HEK293 (cell line): ENCODE measurements around the gene KCNAB2.

Source experiments
- CTCF ChIA-PET: fragments of 350-600 bp; formaldehyde crosslinking; extraction: SDS; loops from one replicate; lab custom pipeline; 2021; ENCODE audit warnings: antibody characterized with exemption; lab: Yijun Ruan, JAX
- POLR2A ChIA-PET: fragments of 300-600 bp; formaldehyde crosslinking; extraction: SDS; loops from one replicate; lab custom pipeline; 2020; ENCODE audit warnings: antibody characterized with exemption, inconsistent platforms; lab: Yijun Ruan, JAX
- H3K27ac ChIP-seq: fragments of 200-500 bp; sonication (Bioruptor generic); 2 replicates; pipeline ENCODE4 v1.5.1; 2014; ENCODE audit warnings: low read depth, low read length, control low read depth, inconsistent platforms; ENCODE audit errors: extremely low read depth
- H3K36me3 ChIP-seq, 2 experiments: fragments of 200-500 bp in 1 of 2; sonication (Bioruptor generic) in 1 of 2; 1 replicate in 1 of 2; 2 replicates in 1 of 2; pipeline ENCODE4 v1.5.1; 2014 to 2017; ENCODE audit warnings: inconsistent platforms in 2 of 2, low read length in 2 of 2; ENCODE audit not compliant: control insufficient read depth in 2 of 2, insufficient read depth in 1 of 2
- H3K4me1 ChIP-seq: fragments of 200-500 bp; sonication (Bioruptor generic); 2 replicates; pipeline ENCODE4 v1.5.1; 2014; ENCODE audit warnings: mild to moderate bottlenecking, low read length, inconsistent platforms; ENCODE audit not compliant: control insufficient read depth, insufficient read depth
- H3K4me3 ChIP-seq: 2 replicates; pipeline ENCODE4 v1.5.1; 2011; ENCODE audit warnings: low read depth, mild to moderate bottlenecking, control low read depth, low read length, moderate library complexity
- H3K9me3 ChIP-seq: fragments of 200-500 bp; sonication (Bioruptor generic); 2 replicates; pipeline ENCODE4 v1.5.1; 2014; ENCODE audit warnings: low read depth, low read length, inconsistent platforms; ENCODE audit not compliant: control insufficient read depth, insufficient read depth
- KLF7 ChIP-seq: fragments of 450-650 bp; formaldehyde crosslinking; IDR thresholded peaks from 2 replicates; pipeline ENCODE4 v1.5.1; 2016; ENCODE audit warnings: missing biosample characterization, missing genetic modification characterization, borderline replicate concordance
- MEIS1 ChIP-seq: sonication (generic); formaldehyde crosslinking; IDR thresholded peaks from 2 replicates; pipeline ENCODE4 v1.8.1; 2022; ENCODE audit warnings: missing genetic modification reagents, mild to moderate bottlenecking, borderline replicate concordance
- PBX3 ChIP-seq: sonication (generic); formaldehyde crosslinking; IDR thresholded peaks from 2 replicates; pipeline ENCODE4 v1.8.1; 2022; ENCODE audit warnings: mild to moderate bottlenecking, moderate library complexity, missing genetic modification reagents
- PRDM1 ChIP-seq: fragments of 450-650 bp; formaldehyde crosslinking; IDR thresholded peaks from 2 replicates; pipeline ENCODE4; 2016; ENCODE audit warnings: missing biosample characterization, missing genetic modification characterization
- RBAK ChIP-seq: fragments of 450-650 bp; formaldehyde crosslinking; IDR thresholded peaks from 2 replicates; pipeline ENCODE4 v1.5.1; 2016; ENCODE audit warnings: missing biosample characterization, missing genetic modification characterization
- YY1 ChIP-seq: fragments of 450-650 bp; formaldehyde crosslinking; IDR thresholded peaks from 2 replicates; pipeline ENCODE4 v1.5.1; 2018; ENCODE audit warnings: missing biosample characterization, missing genetic modification characterization
- ZBTB10 ChIP-seq: fragments of 450-650 bp; formaldehyde crosslinking; IDR thresholded peaks from 2 replicates; pipeline ENCODE4 v1.5.1; 2016; ENCODE audit warnings: missing biosample characterization, missing genetic modification characterization
- ZBTB17 ChIP-seq: fragments of 450-650 bp; formaldehyde crosslinking; IDR thresholded peaks from 2 replicates; pipeline ENCODE4 v1.5.1; 2016; ENCODE audit warnings: missing biosample characterization, missing genetic modification characterization
- ZBTB49 ChIP-seq: fragments of 450-650 bp; formaldehyde crosslinking; IDR thresholded peaks from 2 replicates; pipeline ENCODE4 v1.5.1; 2016; ENCODE audit warnings: missing biosample characterization, missing genetic modification characterization, low read depth
- ZNF140 ChIP-seq: fragments of 450-650 bp; formaldehyde crosslinking; IDR thresholded peaks from 2 replicates; pipeline ENCODE4 v1.5.1; 2016; ENCODE audit warnings: missing biosample characterization, missing genetic modification characterization
- ZNF155 ChIP-seq: fragments of 450-650 bp; formaldehyde crosslinking; IDR thresholded peaks from 2 replicates; pipeline ENCODE4 v1.5.1; 2016; ENCODE audit warnings: missing biosample characterization, missing genetic modification characterization
- ZNF16 ChIP-seq: fragments of 450-650 bp; formaldehyde crosslinking; IDR thresholded peaks from 2 replicates; pipeline ENCODE4 v1.5.1; 2016; ENCODE audit warnings: low read depth, missing biosample characterization, missing genetic modification characterization
- ZNF184 ChIP-seq: fragments of 450-650 bp; IDR thresholded peaks from 2 replicates; pipeline ENCODE4 v1.5.1; 2018; ENCODE audit warnings: missing biosample characterization, mild to moderate bottlenecking, missing genetic modification characterization
- ZNF2 ChIP-seq: fragments of 450-650 bp; formaldehyde crosslinking; IDR thresholded peaks from 2 replicates; pipeline ENCODE4 v1.5.1; 2016; ENCODE audit warnings: missing biosample characterization, missing genetic modification characterization
- ZNF24 ChIP-seq: fragments of 450-650 bp; formaldehyde crosslinking; IDR thresholded peaks from 2 replicates; pipeline ENCODE4 v1.5.1; 2016; ENCODE audit warnings: missing biosample characterization, missing genetic modification characterization
- ZNF274 ChIP-seq, 2 experiments: fragments of 200-500 bp in 1 of 2; fragments of 450-650 bp in 1 of 2; sonication (Bioruptor generic) in 1 of 2; formaldehyde crosslinking in 1 of 2; IDR thresholded peaks; 2 replicates each; pipeline versions ENCODE4 v1.5.1 to v1.6.1; 2014 to 2016; ENCODE audit warnings: borderline replicate concordance in 1 of 2, inconsistent platforms in 1 of 2, low read length in 1 of 2, missing biosample characterization in 1 of 2, missing genetic modification characterization in 1 of 2
- ZNF398 ChIP-seq: fragments of 450-650 bp; formaldehyde crosslinking; IDR thresholded peaks from 2 replicates; pipeline ENCODE4 v1.5.1; 2017; ENCODE audit warnings: missing biosample characterization, missing genetic modification characterization
- ZNF555 ChIP-seq: fragments of 450-650 bp; formaldehyde crosslinking; conservative IDR thresholded peaks from 2 replicates; pipeline ENCODE4 v1.5.1; 2017; ENCODE audit warnings: missing biosample characterization, mild to moderate bottlenecking, missing genetic modification characterization, inconsistent platforms
- ZNF560 ChIP-seq: fragments of 450-650 bp; formaldehyde crosslinking; IDR thresholded peaks from 2 replicates; pipeline ENCODE4 v1.5.1; 2017; ENCODE audit warnings: missing biosample characterization, missing genetic modification characterization, borderline replicate concordance
- ZNF621 ChIP-seq: fragments of 450-650 bp; formaldehyde crosslinking; IDR thresholded peaks from 2 replicates; pipeline ENCODE4 v1.5.1; 2017; ENCODE audit warnings: missing biosample characterization, missing genetic modification characterization
- ZNF704 ChIP-seq: fragments of 450-650 bp; formaldehyde crosslinking; IDR thresholded peaks from 2 replicates; pipeline ENCODE4 v1.5.1; 2016; ENCODE audit warnings: missing biosample characterization, missing genetic modification characterization
- ZNF76 ChIP-seq: fragments of 450-650 bp; formaldehyde crosslinking; IDR thresholded peaks from 2 replicates; pipeline ENCODE4; 2016; ENCODE audit warnings: low read depth, missing biosample characterization, missing genetic modification characterization, borderline replicate concordance

The KCNAB2 gene

GRCh38 chr1:6045561-6045960 is at the start of gene KCNAB2:
Gene KCNAB2, plus strand, starts transcription at chr1:6045888. Its CDS starts 5,649 bp downstream, at chr1:6051537.
- no peak within 1 kb of the TSS for H3K27ac ChIP-seq
- ChIA-PET POLR2A (no interaction called here), CTCF (interaction anchor here (0.7 kb wide), 1 partner anchor 15 kb away, joined by 4 read pairs; no protein-coding TSS in a partner anchor)

GRCh38 chr1:5996641-5997270 is 48.9 kb upstream of the KCNAB2 start:
- Histone ChIP-seq H3K4me1 (no peaks in the 10 kb centered on the region), H3K27ac (no peak overlapping the region), H3K4me3 (no peak overlapping the region), H3K36me3 (no peaks in the 10 kb centered on the region), H3K9me3 (no peaks in the 10 kb centered on the region)
- POLR2A ChIA-PET = no interaction called here
- CTCF ChIA-PET = no interaction called here
- TF ChIP-seq ZNF398 (tag by site-specific recombination) (no peak), ZNF555 (tag by site-specific recombination) (no peak), ZNF560 (tag by site-specific recombination) (no peak), ZBTB17 (tag by site-specific recombination) (no peak), ZNF704 (tag by site-specific recombination) (no peak), YY1 (tag by site-specific recombination) (no peak), PBX3 (CRISPR knock-in tag) (no peak), ZNF274 (IDR thresholded peaks at IDR 0.05; ENCODE audit: low read length) (no peak), ZNF274 (tag by site-specific recombination; IDR thresholded peaks at IDR 0.05; ENCODE audit: borderline replicate concordance) (no peak)

More at GRCh38 chr1:6045561-6045960, at the start of gene KCNAB2:
- Histone ChIP-seq H3K4me3 (no peak within 1 kb of the TSS), H3K4me1 (no peaks in the 10 kb centered on the region), H3K36me3 (no peaks in the 10 kb centered on the region), H3K9me3 (no peaks in the 10 kb centered on the region)
- TF ChIP-seq ZNF621 (tag by site-specific recombination) (no peak), ZNF2 (no peak), KLF7 (tag by site-specific recombination) (no peak), ZNF16 (tag by site-specific recombination) (no peak), ZNF140 (tag by site-specific recombination) (no peak), ZBTB49 (no peak), ZNF76 (tag by site-specific recombination) (no peak), RBAK (no peak), PRDM1 (tag by site-specific recombination) (no peak), ZNF184 (tag by site-specific recombination) (no peak), ZNF155 (tag by site-specific recombination) (no peak), ZBTB10 (tag by site-specific recombination) (no peak), MEIS1 (CRISPR knock-in tag) (no peak), ZNF24 (tag by site-specific recombination) (no peak)
